ENCODE measurements around the gene MRPS12.
"Not testable (repeated sequence)": the region's sequence is repeated elsewhere in the genome, so short reads cannot be mapped to it uniquely, and the experiment has no call there.

MRPS12 gene

DNA sequence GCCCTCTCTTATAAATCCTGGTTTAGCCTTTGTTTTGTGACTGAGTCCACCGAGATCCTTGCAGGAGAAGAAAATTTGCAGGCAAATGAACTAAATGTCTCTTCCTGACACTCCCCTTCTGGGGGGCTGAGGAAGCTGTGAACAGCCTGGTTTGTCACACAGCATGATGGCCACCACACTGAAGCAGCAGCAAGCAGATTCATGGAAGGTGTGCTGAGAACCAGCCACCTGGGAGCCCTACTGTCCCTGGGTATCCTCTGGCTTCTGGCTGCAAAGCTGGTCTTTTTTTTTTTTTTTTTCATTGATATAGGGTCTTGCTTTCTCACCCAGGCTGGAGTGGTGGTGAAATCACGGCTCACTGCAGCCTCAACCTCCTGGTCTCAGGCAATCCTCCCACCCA, 11.2 kb downstream of the MRPS12 start:
- DNase-seq, result no peak

GRCh38 chr19:38942471-38943181, 11.9 kb downstream of the MRPS12 start:
- no peak for DNase-seq

- no peak for DNase-seq
Measured at GRCh38 chr19:38944981-38945506, 14.3 kb downstream of the MRPS12 start.

- DNase-seq, result no peak
Measured at GRCh38 chr19:38945562-38946228, 15.0 kb downstream of the MRPS12 start.

DNA sequence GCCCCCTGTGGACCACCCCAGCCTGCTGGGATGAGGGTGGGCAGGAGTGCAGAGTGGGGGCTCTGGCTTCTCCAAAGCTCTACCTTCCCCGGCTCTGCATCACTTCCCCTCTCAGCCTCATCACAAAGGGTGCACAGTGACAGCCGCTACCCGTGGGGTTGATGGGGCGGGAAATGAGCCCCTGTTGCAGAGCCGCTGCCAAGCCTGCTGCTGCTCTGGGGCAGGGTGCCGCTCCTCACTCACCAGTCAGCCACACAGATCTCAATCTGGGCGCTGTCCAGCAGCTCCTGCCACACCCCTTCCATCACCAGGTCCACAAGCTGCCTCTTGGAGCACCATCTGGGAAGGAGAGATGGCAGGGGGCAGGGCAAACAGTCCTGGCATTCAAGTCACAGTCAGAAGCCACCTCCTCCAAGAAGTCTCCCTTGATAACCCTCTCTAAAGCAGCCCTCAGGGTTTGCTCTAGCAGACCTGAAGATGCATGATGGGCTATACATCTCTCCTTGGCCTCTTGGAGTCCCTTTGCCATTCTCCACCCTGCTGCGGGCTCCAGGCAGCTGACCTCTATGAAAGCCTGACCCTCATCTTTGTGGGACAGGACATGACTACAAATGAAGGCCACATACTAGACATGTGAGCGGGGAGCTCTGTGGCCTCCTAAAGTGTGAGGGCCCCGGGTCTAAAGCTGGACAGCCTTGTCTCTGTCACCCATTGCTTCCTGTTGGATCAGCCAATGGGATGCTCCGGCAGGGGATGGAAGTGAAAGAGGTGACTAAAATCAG, 15.7 kb downstream of the MRPS12 start:
- no peak for DNase-seq

DNA sequence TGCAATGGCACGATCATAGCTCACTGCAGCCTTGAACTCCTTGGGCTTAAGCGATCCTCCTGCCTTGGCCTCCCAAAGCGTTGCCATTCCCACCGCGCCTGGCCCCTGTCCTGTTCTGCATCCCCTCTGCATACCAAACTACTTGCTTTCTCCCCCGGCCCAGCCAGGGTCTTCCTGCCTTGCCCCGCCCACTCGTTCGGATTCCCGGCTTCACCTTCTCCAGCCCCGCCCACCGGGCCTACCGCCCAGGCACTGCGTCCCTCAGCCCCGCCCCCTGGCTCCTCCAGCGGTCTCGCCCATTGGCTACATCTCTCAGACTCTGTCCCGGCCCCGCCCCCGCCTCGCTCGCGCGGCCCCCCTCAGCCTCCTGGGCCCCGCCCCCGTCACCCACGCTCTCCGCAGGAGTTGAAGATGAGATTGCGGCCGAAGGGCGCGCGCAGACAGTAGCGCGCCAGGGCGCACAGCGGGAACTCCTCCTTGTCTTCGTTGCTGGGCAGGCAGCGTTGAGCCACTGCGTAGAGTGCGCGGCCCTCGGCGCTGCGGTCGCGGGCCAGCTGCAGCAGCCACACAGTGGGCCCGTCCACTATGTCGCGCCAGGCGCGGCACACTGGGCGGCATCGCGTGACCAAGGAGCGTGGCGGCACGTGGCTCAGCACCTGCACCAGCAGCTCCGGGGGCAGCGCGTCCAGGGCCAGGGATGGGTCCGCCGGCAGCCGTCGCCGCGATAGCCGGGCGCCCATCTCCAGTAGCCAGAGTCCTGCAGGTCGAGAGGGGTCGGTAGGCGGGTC, 19.0 kb downstream of the MRPS12 start:
- peak; percentile 87 for DNase-seq

DNA sequence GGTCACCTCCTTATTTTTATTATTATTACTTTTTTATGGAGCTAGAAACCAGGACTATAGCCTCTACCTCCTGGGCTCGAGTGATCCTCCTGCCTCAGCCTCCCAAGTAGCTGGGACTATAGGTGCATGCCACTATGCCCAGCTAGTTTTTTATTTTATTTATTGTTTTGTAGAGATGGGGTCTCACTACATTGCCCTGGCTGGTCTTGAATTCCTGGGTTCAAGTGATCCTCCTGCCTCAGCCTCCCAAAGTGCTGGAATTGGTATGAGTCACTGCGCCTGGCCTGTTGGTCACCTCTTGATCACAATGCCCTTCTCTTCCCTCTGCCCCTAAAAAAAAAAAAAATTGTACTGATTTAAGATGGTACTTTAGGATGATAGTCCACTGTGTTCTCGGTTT, 20.4 kb downstream of the MRPS12 start:
- DNase-seq, result no peak

- peak; percentile 58 for DNase-seq
Measured at GRCh38 chr19:38952395-38953165, 21.8 kb downstream of the MRPS12 start.

DNA sequence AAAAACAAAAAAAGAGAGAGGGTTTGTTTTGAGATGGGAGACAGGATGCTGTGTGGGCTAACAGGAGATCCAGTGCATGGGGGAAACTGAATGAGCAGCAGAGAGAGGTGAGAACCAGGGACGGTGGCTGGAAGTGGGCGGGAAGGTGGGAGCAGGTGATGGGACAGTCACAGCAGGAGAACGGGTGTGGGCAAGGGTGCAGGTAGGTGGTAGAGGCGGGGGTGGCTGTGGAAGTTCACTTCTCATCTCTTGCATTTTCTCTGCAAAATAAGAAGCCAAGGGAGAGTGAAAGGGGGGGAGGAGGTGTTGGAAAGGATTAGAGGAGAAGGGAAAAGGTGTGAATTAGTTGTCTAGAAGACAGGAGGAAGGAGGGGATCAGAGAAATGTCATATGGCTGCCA, 22.9 kb downstream of the MRPS12 start:
- no peak for DNase-seq

GRCh38 chr19:38956264-38956663, 25.5 kb downstream of the MRPS12 start:
- no peak for DNase-seq

- no peak for DNase-seq
Measured at GRCh38 chr19:38958301-38958700, 27.6 kb downstream of the MRPS12 start.

DNA sequence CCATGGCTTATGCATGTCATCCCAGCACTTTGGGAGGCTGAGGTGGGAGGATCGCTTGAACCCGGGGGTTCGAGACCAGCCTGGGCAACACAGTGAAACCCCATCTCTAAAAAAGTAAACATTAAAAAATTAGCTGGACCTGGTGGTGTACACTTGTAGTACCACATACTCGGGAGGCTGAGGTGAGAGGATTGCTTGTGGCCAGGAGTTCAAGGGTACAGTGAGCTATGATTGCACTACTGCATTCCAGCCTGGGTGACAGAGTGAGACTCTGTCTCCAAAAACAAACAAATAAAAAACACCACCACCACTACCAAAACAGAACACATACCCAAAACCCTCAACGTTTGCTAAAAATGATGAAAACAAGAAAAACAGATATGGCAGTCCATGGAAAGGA, 28.9 kb downstream of the MRPS12 start:
- no peak for DNase-seq

DNA sequence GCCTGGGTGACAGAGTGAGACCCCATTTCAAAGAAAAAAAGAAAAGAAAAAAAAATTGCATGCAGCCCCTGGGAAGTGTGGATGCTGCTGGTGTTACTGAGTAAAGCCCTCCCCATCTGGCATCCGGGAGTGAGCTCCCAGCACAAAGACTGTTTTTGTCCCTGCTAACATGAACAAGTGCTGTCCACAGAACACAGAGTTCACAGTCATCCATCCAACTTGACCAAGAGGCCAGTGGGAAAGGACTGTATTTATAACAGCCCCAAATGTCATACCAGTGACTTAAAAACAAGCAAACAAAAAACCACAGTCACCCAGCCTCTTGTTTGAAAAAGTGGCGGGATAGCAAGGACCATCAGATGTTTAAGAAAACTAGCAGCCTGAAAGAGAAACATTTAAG, 34.0 kb downstream of the MRPS12 start:
- no peak for DNase-seq

DNA sequence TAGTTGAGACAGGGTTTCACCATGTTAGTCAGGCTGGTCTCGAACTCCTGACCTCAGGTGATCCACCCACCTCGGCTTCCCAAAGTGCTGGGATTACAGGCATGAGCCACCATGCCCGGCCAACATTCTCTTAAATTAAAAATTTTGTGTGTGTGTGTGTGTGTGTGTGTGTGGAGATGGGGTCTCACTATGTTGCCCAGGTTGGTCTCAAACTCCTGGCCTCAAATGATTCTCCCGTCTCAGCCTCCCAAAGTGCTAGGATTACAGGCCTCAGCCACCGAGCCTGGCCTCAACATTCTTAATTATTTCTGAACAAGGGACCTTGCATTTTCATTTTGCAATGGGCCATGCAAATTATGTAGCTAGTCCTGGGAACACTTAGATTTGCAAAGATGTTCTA, 35.4 kb downstream of the MRPS12 start:
- not testable (repeated sequence) for DNase-seq

DNA sequence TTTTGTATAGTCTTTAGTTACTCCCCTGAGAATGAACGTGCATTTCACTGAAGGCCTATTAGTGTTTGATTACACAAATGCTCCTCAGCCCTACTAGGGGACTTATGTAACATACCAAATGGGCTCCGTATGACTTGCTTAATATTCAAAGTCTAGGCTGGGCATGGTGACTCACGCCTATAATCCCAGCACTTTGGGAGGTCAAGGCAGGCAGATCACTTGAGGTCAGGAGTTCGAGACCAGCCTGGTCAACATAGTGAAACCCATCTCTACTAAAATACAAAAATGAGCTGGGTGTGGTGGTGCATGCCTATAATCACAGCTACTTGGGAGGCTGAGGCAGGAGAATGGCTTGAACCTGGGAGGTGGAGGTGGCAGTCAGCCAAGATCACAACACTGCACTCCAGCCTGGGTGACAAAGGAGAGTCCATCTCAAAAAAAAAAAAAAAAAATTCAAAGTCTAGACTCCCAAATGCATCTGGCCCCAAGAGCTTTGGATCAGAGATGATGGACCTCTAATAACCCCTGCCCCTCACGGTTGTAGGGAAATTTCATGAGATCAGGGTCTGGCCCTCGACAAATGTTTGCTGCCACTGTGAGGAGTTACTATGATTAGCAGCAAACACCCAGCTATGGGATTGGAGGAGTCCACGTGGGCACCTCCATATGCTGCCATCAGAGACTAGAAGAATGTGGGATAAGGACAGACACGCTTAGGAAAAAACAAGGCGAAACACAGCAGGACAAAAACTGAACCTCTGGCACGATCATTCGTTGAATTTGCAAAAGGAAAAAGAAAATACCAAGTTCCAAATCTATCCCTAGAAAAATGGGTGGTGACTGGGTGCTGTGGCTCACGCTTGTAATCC, 40.2 kb downstream of the MRPS12 start:
- no peak for DNase-seq

- no peak for DNase-seq
Measured at GRCh38 chr19:38971672-38972071, 40.9 kb downstream of the MRPS12 start.

- no peak for DNase-seq
Measured at GRCh38 chr19:38974624-38975213, 44.0 kb downstream of the MRPS12 start.

DNA sequence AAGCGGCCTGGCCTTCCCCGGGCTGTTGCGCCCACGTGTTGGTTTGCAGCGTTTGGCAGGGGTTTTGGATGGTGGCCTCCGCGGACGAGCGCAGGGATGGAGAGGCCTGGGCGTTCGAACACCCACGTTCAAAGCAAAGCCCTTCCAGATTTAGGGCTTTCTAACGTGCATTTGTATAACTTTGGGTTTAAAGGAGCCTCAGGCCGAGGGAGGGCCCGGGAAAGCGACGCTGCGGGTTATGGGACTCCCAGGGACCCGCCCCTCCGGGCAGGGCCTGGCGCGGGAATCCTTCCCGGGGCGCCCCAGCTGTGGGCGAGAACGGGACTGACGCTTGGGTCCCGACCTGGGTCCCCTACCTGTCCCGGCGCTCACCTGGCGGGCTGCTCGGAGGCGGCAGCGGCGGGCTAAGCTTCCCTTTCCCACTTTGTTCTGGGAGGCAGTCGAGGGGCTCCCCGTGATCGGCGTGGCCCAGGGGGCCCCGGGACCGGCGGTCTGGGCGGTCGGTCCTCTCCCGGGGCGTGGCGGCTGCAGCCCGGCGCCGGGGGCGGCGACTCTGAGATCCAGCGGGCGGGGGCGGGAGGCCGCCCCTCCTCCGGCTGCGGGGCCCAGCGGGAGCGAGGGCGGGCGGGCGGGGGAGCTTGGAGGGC, 44.6 kb downstream of the MRPS12 start, which contains the start of gene FBXO17:
Gene FBXO17 (minus strand): TSS at position 529 of the 647 bp plus-strand sequence. CDS start 25,423 bp downstream, outside the sequence.
- no peak for DNase-seq

GRCh38 chr19:38975861-38976271, 45.1 kb downstream of the MRPS12 start:
- DNase-seq, result no peak
